ENCODE results near the gene ASTN2.

Gene ASTN2

GRCh38 chr9:116604251-116604650 lies 810.6 kb downstream of the ASTN2 start:
- in situ Hi-C loops (cut with MboI; ENCODE audit: low sequenced_read_pairs) = no loop called here

- in situ Hi-C loops (cut with MboI; ENCODE audit: low sequenced_read_pairs) = no loop called here
These were observed 815.4 kb downstream of the ASTN2 start for GRCh38 chr9:116599342-116599884.

- in situ Hi-C loops (cut with MboI; ENCODE audit: low sequenced_read_pairs) = no loop called here
These were observed 818.2 kb downstream of the ASTN2 start for GRCh38 chr9:116596646-116597045.

GRCh38 chr9:116594547-116594946 lies 820.3 kb downstream of the ASTN2 start:
- in situ Hi-C loops (cut with MboI; ENCODE audit: low sequenced_read_pairs) = no loop called here

- in situ Hi-C loops (cut with MboI; ENCODE audit: low sequenced_read_pairs) = no loop called here
These were observed 821.9 kb downstream of the ASTN2 start for GRCh38 chr9:116592970-116593369.

- in situ Hi-C loops (cut with MboI; ENCODE audit: low sequenced_read_pairs) = no loop called here
These were observed 825.2 kb downstream of the ASTN2 start for GRCh38 chr9:116589392-116590354.

GRCh38 chr9:116587919-116588318 lies 826.9 kb downstream of the ASTN2 start:
- in situ Hi-C loops (cut with MboI; ENCODE audit: low sequenced_read_pairs) = no loop called here

- in situ Hi-C loops (cut with MboI; ENCODE audit: low sequenced_read_pairs) = no loop called here
These were observed 829.0 kb downstream of the ASTN2 start for GRCh38 chr9:116585896-116586295.

- in situ Hi-C loops (cut with MboI; ENCODE audit: low sequenced_read_pairs) = no loop called here
These were observed 829.7 kb downstream of the ASTN2 start for GRCh38 chr9:116585204-116585603.

- in situ Hi-C loops (cut with MboI; ENCODE audit: low sequenced_read_pairs) = no loop called here
These were observed 834.0 kb downstream of the ASTN2 start for GRCh38 chr9:116580853-116581252.

GRCh38 chr9:116576386-116576785 lies 838.5 kb downstream of the ASTN2 start:
- in situ Hi-C loops (cut with MboI; ENCODE audit: low sequenced_read_pairs) = no loop called here

- in situ Hi-C loops (cut with MboI; ENCODE audit: low sequenced_read_pairs) = no loop called here
These were observed 840.7 kb downstream of the ASTN2 start for GRCh38 chr9:116574027-116574679.

- in situ Hi-C loops (cut with MboI; ENCODE audit: low sequenced_read_pairs) = no loop called here
These were observed 842.6 kb downstream of the ASTN2 start for GRCh38 chr9:116572095-116572748.

GRCh38 chr9:116569111-116569510 lies 845.7 kb downstream of the ASTN2 start:
- in situ Hi-C loops (cut with MboI; ENCODE audit: low sequenced_read_pairs) = no loop called here

GRCh38 chr9:116566677-116567488 lies 848.0 kb downstream of the ASTN2 start:
- in situ Hi-C loops (cut with MboI; ENCODE audit: low sequenced_read_pairs) = no loop called here

GRCh38 chr9:116565986-116566385 lies 848.9 kb downstream of the ASTN2 start:
- in situ Hi-C loops (cut with MboI; ENCODE audit: low sequenced_read_pairs) = no loop called here

- in situ Hi-C loops (cut with MboI; ENCODE audit: low sequenced_read_pairs) = no loop called here
These were observed 850.5 kb downstream of the ASTN2 start for GRCh38 chr9:116564266-116564793.

GRCh38 chr9:116558818-116559540 lies 855.9 kb downstream of the ASTN2 start:
- in situ Hi-C loops (cut with MboI; ENCODE audit: low sequenced_read_pairs) = no loop called here

- in situ Hi-C loops (cut with MboI; ENCODE audit: low sequenced_read_pairs) = no loop called here
These were observed 856.8 kb downstream of the ASTN2 start for GRCh38 chr9:116558035-116558434.
